Astrocyte (in vitro differentiated cells and primary cell): ENCODE data around the gene C5orf22. TPM values are rescaled to one million over a fixed set of nuclear protein-coding genes. Genes with fewer than 3 reads are reported as not detected.

Source experiments
- DNase-seq: peaks from one replicate; pipeline ENCODE4 v3.0.0-alpha.2; 2010; ENCODE audit warnings: low read depth
- FAIRE-seq: peaks from 2 replicates; lab custom pipeline; 2011; peaks lifted over from hg19 to GRCh38; lab: Jason Lieb, UNC
- H2AFZ ChIP-seq: 2 replicates; pipeline ENCODE4 v1.6.0; 2012; ENCODE audit warnings: low read depth, low read length, inconsistent platforms
- H3K27ac ChIP-seq: 2 replicates; pipeline ENCODE4 v1.5.1; 2011; ENCODE audit warnings: low read depth, low read length, inconsistent platforms
- H3K27me3 ChIP-seq: 2 replicates; pipeline ENCODE4 v1.6.0; 2011; ENCODE audit warnings: low read length, inconsistent platforms; ENCODE audit not compliant: insufficient read depth
- H3K36me3 ChIP-seq: 2 replicates; pipeline ENCODE4 v1.5.1; 2011; ENCODE audit warnings: low read length, inconsistent platforms; ENCODE audit not compliant: insufficient read depth
- H3K4me1 ChIP-seq: 2 replicates; pipeline ENCODE4 v1.5.1; 2011; ENCODE audit warnings: low read length, inconsistent platforms; ENCODE audit not compliant: insufficient read depth
- H3K4me2 ChIP-seq: 2 replicates; pipeline ENCODE4 v1.6.0; 2012; ENCODE audit warnings: low read length, inconsistent platforms
- H3K4me3 ChIP-seq: 2 replicates; pipeline ENCODE4 v1.5.1; 2011; ENCODE audit warnings: low read depth, mild to moderate bottlenecking, low read length, inconsistent platforms; ENCODE audit not compliant: insufficient read depth
- H3K79me2 ChIP-seq: 2 replicates; pipeline ENCODE4 v1.6.0; 2012; ENCODE audit warnings: mild to moderate bottlenecking, low read length, inconsistent platforms; ENCODE audit not compliant: insufficient read depth
- H3K9ac ChIP-seq: 2 replicates; pipeline ENCODE4 v1.6.0; 2012; ENCODE audit warnings: mild to moderate bottlenecking, low read length, inconsistent platforms
- H3K9me3 ChIP-seq: 2 replicates; pipeline ENCODE4 v1.5.1; 2012; ENCODE audit warnings: low read depth, mild to moderate bottlenecking, low read length, inconsistent platforms; ENCODE audit not compliant: insufficient read depth
- H4K20me1 ChIP-seq: 2 replicates; pipeline ENCODE4 v1.6.0; 2012; ENCODE audit warnings: low read length, inconsistent platforms; ENCODE audit not compliant: insufficient read depth
- H3K27ac Mint-ChIP-seq: one replicate; pipeline ENCODE4 v1.8.0; 2021; ENCODE audit warnings: mild to moderate bottlenecking, mixed read lengths; ENCODE audit not compliant: unreplicated experiment
- H3K27me3 Mint-ChIP-seq: one replicate; pipeline ENCODE4 v1.8.0; 2021; ENCODE audit warnings: low read depth, mixed read lengths; ENCODE audit not compliant: unreplicated experiment
- H3K36me3 Mint-ChIP-seq: one replicate; pipeline ENCODE4 v1.8.0; 2021; ENCODE audit warnings: low read depth, mixed read lengths; ENCODE audit not compliant: unreplicated experiment
- H3K4me1 Mint-ChIP-seq: one replicate; pipeline ENCODE4 v1.8.0; 2021; ENCODE audit warnings: low read depth, mixed read lengths; ENCODE audit not compliant: unreplicated experiment
- H3K4me3 Mint-ChIP-seq: one replicate; pipeline ENCODE4 v1.8.0; 2021; ENCODE audit warnings: mild to moderate bottlenecking, moderate library complexity, mixed read lengths; ENCODE audit not compliant: unreplicated experiment
- H3K9me3 Mint-ChIP-seq: one replicate; pipeline ENCODE4 v1.8.0; 2021; ENCODE audit warnings: mild to moderate bottlenecking, mixed read lengths; ENCODE audit not compliant: unreplicated experiment
- EZH2 ChIP-seq: IDR thresholded peaks from 2 replicates; pipeline ENCODE4 v1.6.1; 2012; ENCODE audit warnings: mild to moderate bottlenecking, low read length, inconsistent platforms; ENCODE audit not compliant: insufficient read depth
- total RNA-seq: library from RNA; stranded (reverse); gene quantifications from 2 replicates; pipeline ENCODE4 v1.2.1, GENCODE V29; 2021
- TF ChIP-seq, protein P1 (sequence below): IDR thresholded peaks from 2 replicates; pipeline ENCODE4 v1.5.1; 2011; ENCODE audit warnings: low read depth, mild to moderate bottlenecking, inconsistent platforms, low read length, moderate library complexity; ENCODE audit not compliant: insufficient read depth

C5orf22 gene
- total RNA-seq, 1 donor from 2014 or later: 25.9 TPM

DNA sequence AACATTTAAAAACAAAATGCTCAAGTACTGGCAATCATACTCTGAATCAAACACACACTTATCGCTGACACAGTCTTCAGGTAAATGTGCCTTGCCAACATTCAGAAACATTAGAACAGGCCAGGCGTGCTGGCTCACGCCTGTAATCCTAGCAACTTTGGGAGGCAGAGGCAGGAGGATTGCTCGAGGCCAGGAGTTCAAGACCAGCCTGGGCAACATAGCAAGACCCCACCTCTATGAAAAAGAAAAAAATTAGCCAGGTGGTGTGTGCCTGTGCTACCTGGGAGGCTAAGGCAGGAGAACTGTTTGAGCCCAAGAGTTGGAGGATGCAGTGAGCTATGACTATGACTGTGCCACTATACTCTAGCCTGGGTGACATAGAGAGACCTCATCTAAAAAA, 20.8 kb upstream of the C5orf22 start:
- H4K20me1 ChIP-seq: peaks cover 19% of the 10 kb centered on the region
- no peaks in the 10 kb centered on the region for H3K4me1 ChIP-seq
- Mint-ChIP-seq H3K27ac (no peak overlapping the region), H3K4me3 (no peak overlapping the region), H3K36me3 (peaks cover 21% of the 10 kb centered on the region), H3K27me3 (no peaks in the 10 kb centered on the region), H3K9me3 (no peaks in the 10 kb centered on the region), H3K4me1 (no peaks in the 10 kb centered on the region)
- peaks cover 2% of the 10 kb centered on the region for H3K79me2 ChIP-seq
- H3K27me3 ChIP-seq: no peaks in the 10 kb centered on the region
- H2AFZ ChIP-seq: no peak overlapping the region
- H3K9ac ChIP-seq: no peak overlapping the region
- H3K4me2 ChIP-seq: no peak overlapping the region
- no peak for FAIRE-seq
- TF ChIP-seq EZH2: no peak
- TF ChIP-seq, protein P1, sequence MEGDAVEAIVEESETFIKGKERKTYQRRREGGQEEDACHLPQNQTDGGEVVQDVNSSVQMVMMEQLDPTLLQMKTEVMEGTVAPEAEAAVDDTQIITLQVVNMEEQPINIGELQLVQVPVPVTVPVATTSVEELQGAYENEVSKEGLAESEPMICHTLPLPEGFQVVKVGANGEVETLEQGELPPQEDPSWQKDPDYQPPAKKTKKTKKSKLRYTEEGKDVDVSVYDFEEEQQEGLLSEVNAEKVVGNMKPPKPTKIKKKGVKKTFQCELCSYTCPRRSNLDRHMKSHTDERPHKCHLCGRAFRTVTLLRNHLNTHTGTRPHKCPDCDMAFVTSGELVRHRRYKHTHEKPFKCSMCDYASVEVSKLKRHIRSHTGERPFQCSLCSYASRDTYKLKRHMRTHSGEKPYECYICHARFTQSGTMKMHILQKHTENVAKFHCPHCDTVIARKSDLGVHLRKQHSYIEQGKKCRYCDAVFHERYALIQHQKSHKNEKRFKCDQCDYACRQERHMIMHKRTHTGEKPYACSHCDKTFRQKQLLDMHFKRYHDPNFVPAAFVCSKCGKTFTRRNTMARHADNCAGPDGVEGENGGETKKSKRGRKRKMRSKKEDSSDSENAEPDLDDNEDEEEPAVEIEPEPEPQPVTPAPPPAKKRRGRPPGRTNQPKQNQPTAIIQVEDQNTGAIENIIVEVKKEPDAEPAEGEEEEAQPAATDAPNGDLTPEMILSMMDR: no peak
- H3K4me3 ChIP-seq: no peak overlapping the region
- no peaks in the 10 kb centered on the region for H3K9me3 ChIP-seq
- H3K27ac ChIP-seq: no peak overlapping the region
- H3K36me3 ChIP-seq: peaks cover 49% of the 10 kb centered on the region
- no peak for DNase-seq

DNA sequence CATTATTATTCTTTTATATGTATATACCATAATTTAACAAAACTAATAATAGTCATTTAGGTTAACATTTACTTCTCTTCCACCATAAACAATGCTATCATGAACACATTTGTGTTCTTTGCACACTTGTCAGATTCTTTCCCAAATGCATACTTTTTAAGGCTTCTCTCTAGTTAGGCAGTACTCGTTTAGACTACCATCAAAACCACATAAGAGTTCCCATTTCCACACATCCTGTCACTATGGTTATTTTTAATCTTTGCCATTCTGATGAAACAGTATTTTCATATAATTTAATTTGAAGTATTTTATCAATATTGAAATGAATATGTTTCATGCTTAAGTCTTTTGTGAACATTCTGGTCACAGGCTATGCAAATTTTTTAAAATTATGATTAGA, 15.3 kb upstream of the C5orf22 start:
- H3K4me3 ChIP-seq: no peak overlapping the region
- H3K27me3 Mint-ChIP-seq: no peaks in the 10 kb centered on the region
- no peaks in the 10 kb centered on the region for H3K4me1 Mint-ChIP-seq
- H3K4me2 ChIP-seq: no peak overlapping the region
- no peak overlapping the region for H3K27ac ChIP-seq
- H2AFZ ChIP-seq: no peak overlapping the region
- peaks cover 10% of the 10 kb centered on the region for H3K36me3 Mint-ChIP-seq
- peaks cover 6% of the 10 kb centered on the region for H3K79me2 ChIP-seq
- H3K36me3 ChIP-seq: peaks cover 20% of the 10 kb centered on the region
- no peak overlapping the region for H3K4me3 Mint-ChIP-seq
- no peaks in the 10 kb centered on the region for H3K4me1 ChIP-seq
- H3K9ac ChIP-seq: no peak overlapping the region
- TF ChIP-seq, protein P1: no peak
- TF ChIP-seq EZH2: no peak
- H3K9me3 Mint-ChIP-seq: no peaks in the 10 kb centered on the region
- FAIRE-seq: no peak
- H3K9me3 ChIP-seq: no peaks in the 10 kb centered on the region
- peaks cover 14% of the 10 kb centered on the region for H4K20me1 ChIP-seq
- DNase-seq: no peak
- H3K27ac Mint-ChIP-seq: no peak overlapping the region
- H3K27me3 ChIP-seq: no peaks in the 10 kb centered on the region

DNA sequence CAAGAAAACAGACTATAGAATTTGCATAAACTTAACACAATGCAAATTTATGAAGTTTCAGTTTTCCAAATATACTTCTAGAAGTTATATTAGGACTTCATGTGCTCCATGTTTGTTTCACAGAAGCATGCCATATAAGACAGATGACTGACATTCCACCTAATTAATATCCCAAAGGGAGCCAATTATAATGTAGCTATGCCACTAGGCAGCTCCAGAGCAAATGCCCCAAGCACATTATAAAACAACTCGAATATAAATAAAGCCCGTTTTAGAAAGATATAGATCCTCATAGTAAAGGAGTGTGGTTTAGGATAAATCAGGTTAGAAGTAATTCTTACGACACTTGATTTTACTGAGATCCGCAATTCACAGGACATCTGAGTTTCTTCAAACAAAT, 9.1 kb upstream of the C5orf22 start:
- Mint-ChIP-seq H3K9me3 (no peaks in the 10 kb centered on the region), H3K27ac (no peak overlapping the region), H3K27me3 (no peaks in the 10 kb centered on the region), H3K4me1 (peaks cover 5% of the 10 kb centered on the region), H3K4me3 (no peak overlapping the region), H3K36me3 (peaks cover 21% of the 10 kb centered on the region)
- no peak overlapping the region for H3K9ac ChIP-seq
- peaks cover 20% of the 10 kb centered on the region for H4K20me1 ChIP-seq
- no peaks in the 10 kb centered on the region for H3K9me3 ChIP-seq
- no peak overlapping the region for H3K27ac ChIP-seq
- H3K4me1 ChIP-seq: no peaks in the 10 kb centered on the region
- no peaks in the 10 kb centered on the region for H3K27me3 ChIP-seq
- H3K36me3 ChIP-seq: peaks cover 38% of the 10 kb centered on the region
- DNase-seq (no peak), FAIRE-seq (no peak)
- TF ChIP-seq EZH2: no peak
- TF ChIP-seq, protein P1: no peak
- H3K79me2 ChIP-seq: peaks cover 32% of the 10 kb centered on the region
- H3K4me3 ChIP-seq: no peak overlapping the region
- no peak overlapping the region for H2AFZ ChIP-seq
- no peak overlapping the region for H3K4me2 ChIP-seq
